HG02678 (cell line): ENCODE data around the gene ERBB2.
"Not testable (repeated sequence)": the region's sequence is repeated elsewhere in the genome, so short reads cannot be mapped to it uniquely, and the experiment has no call there.

ENCODE experiments used
- ATAC-seq: cut with Tn5 transposase; IDR thresholded peaks from one replicate; pipeline ENCODE4 v1.9.1; 2021; ENCODE audit warnings: mild to moderate bottlenecking, moderate library complexity; ENCODE audit not compliant: unreplicated experiment

ERBB2 gene

GRCh38 chr17:39742126-39742855 lies 42.4 kb downstream of the ERBB2 start:
- ATAC-seq, result no peak

GRCh38 chr17:39742856-39743436 lies 43.1 kb downstream of the ERBB2 start:
- no peak for ATAC-seq

- no peak for ATAC-seq
Measured at GRCh38 chr17:39744075-39744835, 44.4 kb downstream of the ERBB2 start.

- no peak for ATAC-seq
Measured at GRCh38 chr17:39744836-39745215, 45.0 kb downstream of the ERBB2 start.

GRCh38 chr17:39745335-39746144 lies 45.7 kb downstream of the ERBB2 start:
- ATAC-seq, result no peak

GRCh38 chr17:39746145-39746461 lies 46.2 kb downstream of the ERBB2 start:
- no peak for ATAC-seq

GRCh38 chr17:39747745-39748144 lies 47.9 kb downstream of the ERBB2 start:
- ATAC-seq, result no peak

- ATAC-seq, result not testable (repeated sequence)
Measured at GRCh38 chr17:39748444-39749034, 48.7 kb downstream of the ERBB2 start.

- no peak for ATAC-seq
Measured at GRCh38 chr17:39750131-39751015, 50.5 kb downstream of the ERBB2 start.

- ATAC-seq, result no peak
Measured at GRCh38 chr17:39751016-39751543, 51.2 kb downstream of the ERBB2 start.

- ATAC-seq, result no peak
Measured at GRCh38 chr17:39751637-39752036, 51.8 kb downstream of the ERBB2 start.

GRCh38 chr17:39752241-39752881 lies 52.5 kb downstream of the ERBB2 start:
- ATAC-seq, result no peak

GRCh38 chr17:39753514-39754160 lies 53.8 kb downstream of the ERBB2 start:
- ATAC-seq, result peak; percentile 29

- peak; percentile 62 for ATAC-seq
Measured at GRCh38 chr17:39754161-39754957, 54.5 kb downstream of the ERBB2 start.

GRCh38 chr17:39754958-39755553 lies 55.2 kb downstream of the ERBB2 start:
- ATAC-seq, result no peak

- ATAC-seq, result peak; percentile 23
Measured at GRCh38 chr17:39755554-39756379, 55.9 kb downstream of the ERBB2 start.
